Muscle layer of colon (tissue), 2 donors: ENCODE results near the gene PSD.

Source experiments
- H3K27ac ChIP-seq: one replicate; pipeline ENCODE4 v1.7.0; 2013; ENCODE audit warnings: low read depth, mild to moderate bottlenecking, low read length, moderate library complexity
- H3K27me3 ChIP-seq, 2 donors: one replicate each; pipeline ENCODE4 v1.7.0; 2013; ENCODE audit warnings: low read length in 2 of 2, mild to moderate bottlenecking in 2 of 2; ENCODE audit not compliant: insufficient read depth in 2 of 2, control insufficient read depth in 1 of 2
- H3K36me3 ChIP-seq: one replicate; pipeline ENCODE4 v1.7.0; 2013; ENCODE audit warnings: mild to moderate bottlenecking, low read length; ENCODE audit not compliant: insufficient read depth
- H3K4me1 ChIP-seq: one replicate; pipeline ENCODE4 v1.7.0; 2013; ENCODE audit warnings: mild to moderate bottlenecking, low read length; ENCODE audit not compliant: insufficient read depth
- H3K4me3 ChIP-seq, 2 donors: one replicate each; pipeline ENCODE4 v1.7.0; 2013; ENCODE audit warnings: low read length in 2 of 2, low read depth in 1 of 2, mild to moderate bottlenecking in 1 of 2, moderate library complexity in 1 of 2
- H3K9ac ChIP-seq: one replicate; pipeline ENCODE4 v1.7.0; 2013; ENCODE audit warnings: low read length
- H3K9me3 ChIP-seq: one replicate; pipeline ENCODE4 v1.7.0; 2013; ENCODE audit warnings: mild to moderate bottlenecking, low read length
- donor health status: abdominal sarcoma.
- donor health status: Adenocarcinoma of cecum.

PSD gene

DNA sequence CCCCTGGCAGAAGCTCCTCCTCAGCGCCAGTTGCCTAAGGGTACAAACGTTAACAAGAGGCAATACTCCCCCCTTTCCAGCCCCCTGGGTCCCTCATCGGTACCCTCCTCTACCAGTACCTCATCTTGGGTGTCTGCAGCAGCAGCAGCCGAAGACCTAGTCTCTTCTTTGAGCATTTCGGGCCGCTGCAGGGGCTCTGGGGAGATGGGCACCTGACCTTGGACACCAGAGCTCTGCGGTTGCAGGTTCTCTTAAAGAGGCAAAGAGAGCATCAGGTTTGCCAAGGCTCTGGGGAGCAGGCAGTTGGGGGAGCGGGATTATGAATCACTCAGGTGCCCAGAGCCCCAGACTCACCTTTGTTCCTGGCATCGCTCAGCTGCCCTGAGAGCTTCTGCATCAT, 5.6 kb upstream of the PSD start:
- peaks cover 27% of the 10 kb centered on the region for H3K4me1 ChIP-seq
- no peaks in the 10 kb centered on the region for H3K27me3 ChIP-seq
- no peak overlapping the region for H3K4me3 ChIP-seq
- no peak overlapping the region for H3K9ac ChIP-seq
- no peaks in the 10 kb centered on the region for H3K9me3 ChIP-seq
- H3K36me3 ChIP-seq: peaks cover 20% of the 10 kb centered on the region
- no peak overlapping the region for H3K27ac ChIP-seq

DNA sequence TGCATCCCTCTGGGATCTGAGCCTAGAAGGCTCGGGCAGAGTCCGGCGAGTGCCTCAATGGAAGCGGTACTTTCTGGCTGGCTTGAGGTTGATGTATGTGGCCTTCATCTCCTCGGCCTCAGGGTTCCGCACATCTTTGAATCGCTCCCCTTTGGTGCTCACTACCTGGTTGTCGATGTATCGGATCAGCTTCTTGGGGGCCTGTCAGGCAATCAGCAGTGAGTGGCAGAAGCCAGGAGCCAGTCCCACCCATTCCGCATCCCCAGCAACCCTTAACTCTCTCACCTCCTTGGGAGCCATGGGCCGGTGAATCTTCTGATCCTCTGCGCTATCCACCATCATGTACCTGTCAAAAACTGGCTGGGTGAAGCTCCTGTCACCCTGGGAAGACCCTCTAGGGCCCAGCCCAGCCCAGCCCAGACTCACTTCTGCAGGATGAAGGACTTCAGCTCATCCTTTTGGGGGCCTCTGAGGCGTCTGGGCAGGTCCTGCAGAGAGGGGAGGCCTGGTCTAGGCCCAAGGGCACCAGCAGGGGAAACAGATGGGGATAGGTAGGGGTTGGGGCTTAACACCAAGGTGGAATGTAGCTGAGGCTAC, 4.9 kb upstream of the PSD start:
- H3K4me3 ChIP-seq: peak overlapping the region in 1 of 2 donors; percentile 86

DNA sequence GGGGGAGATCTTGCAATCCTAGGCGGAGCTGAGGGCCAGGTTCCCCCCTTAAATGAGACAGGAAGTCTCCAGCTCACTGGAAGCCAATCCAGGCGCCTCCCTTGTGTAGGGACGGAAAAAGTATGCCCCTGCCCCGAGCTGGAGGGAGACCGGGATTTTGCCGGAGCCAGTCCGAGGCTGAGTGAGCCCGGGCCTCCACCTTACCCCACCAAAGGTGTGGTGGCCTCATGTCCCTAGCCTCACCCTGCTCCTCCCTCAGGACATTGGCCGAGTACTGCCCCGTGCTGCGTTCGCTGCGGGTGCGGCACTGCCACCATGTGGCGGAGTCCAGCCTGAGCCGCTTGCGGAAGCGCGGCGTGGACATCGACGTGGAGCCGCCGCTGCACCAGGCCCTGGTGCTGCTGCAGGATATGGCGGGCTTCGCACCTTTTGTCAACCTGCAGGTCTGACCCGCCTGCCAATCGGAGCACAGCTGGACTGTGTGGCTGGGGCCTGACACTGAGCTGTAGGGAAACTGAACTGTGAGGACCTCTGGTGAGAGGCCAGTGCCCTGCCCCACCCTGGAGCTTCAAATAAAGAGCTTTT, 4.1 kb upstream of the PSD start:
- Histone ChIP-seq H3K9ac (peak overlapping the region; percentile 81), H3K4me3 (peak overlapping the region; percentile 59 to 86), H3K27me3 (peaks cover 7 to 8% of the 10 kb centered on the region in 2 donors), H3K36me3 (peaks cover 20% of the 10 kb centered on the region), H3K9me3 (no peaks in the 10 kb centered on the region), H3K4me1 (peaks cover 30% of the 10 kb centered on the region), H3K27ac (peak overlapping the region; percentile 88)

More for the DNA sequence above, 4.9 kb upstream of the PSD start:
- H3K27me3 ChIP-seq: peaks cover 0 to under 1% of the 10 kb centered on the region in 2 donors
- peaks cover 30% of the 10 kb centered on the region for H3K4me1 ChIP-seq
- H3K9ac ChIP-seq: no peak overlapping the region
- peaks cover 20% of the 10 kb centered on the region for H3K36me3 ChIP-seq
- no peak overlapping the region for H3K27ac ChIP-seq
- H3K9me3 ChIP-seq: no peaks in the 10 kb centered on the region

DNA sequence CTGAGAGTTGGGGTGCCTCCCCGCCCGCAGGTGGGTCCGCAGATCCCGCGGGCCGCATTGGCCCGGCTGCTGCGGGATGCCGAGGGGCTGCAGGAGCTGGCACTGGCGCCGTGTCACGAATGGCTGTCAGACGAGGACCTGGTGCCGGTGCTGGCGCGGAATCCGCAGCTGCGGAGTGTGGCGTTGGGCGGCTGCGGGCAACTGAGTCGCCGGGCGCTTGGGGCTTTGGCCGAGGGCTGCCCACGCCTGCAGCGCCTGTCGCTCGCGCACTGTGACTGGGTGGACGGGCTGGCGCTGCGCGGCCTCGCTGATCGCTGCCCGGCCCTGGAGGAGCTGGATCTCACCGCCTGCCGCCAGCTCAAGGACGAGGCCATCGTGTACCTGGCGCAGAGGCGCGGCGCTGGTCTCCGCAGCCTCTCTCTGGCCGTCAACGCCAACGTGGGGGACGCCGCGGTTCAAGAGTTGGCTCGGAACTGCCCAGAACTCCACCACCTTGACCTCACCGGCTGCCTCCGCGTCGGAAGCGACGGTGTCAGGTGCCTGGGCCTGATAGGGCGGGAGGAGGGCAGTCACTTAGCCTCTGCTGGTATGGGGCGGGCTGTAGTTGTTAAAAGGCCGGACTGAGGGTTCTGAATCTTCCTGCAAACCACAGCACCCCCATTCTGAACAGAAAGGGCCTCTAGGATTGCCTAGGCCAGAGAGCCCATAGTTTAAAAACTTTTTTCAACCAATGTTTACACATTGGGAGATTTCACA, 3.4 kb upstream of the PSD start:
- Histone ChIP-seq H3K36me3 (peaks cover 20% of the 10 kb centered on the region), H3K27ac (peak overlapping the region; percentile 88), H3K27me3 (peaks cover 7 to 13% of the 10 kb centered on the region in 2 donors), H3K9me3 (no peaks in the 10 kb centered on the region), H3K4me1 (peaks cover 30% of the 10 kb centered on the region), H3K9ac (peak overlapping the region; percentile 81), H3K4me3 (peak overlapping the region; percentile 59 to 86)

DNA sequence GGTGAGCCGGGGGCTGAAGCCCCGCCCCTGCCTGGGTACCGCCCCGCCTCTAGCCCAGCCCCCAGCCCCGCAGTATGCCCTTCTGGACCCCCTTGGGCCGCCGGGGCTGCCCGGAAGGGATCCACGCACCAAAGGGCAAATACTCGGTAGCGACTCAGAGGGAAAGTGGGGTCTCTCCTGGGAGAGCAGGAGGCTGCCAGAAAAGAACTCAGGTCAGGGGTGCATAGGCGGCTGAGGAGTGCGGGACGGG, 2.8 kb upstream of the PSD start:
- Histone ChIP-seq H3K9me3 (no peaks in the 10 kb centered on the region), H3K4me3 (peak overlapping the region; percentile 59 to 86), H3K27ac (peak overlapping the region; percentile 88), H3K27me3 (peaks cover 7 to 18% of the 10 kb centered on the region in 2 donors), H3K9ac (peak overlapping the region; percentile 81), H3K4me1 (peaks cover 30% of the 10 kb centered on the region), H3K36me3 (peaks cover 20% of the 10 kb centered on the region)

DNA sequence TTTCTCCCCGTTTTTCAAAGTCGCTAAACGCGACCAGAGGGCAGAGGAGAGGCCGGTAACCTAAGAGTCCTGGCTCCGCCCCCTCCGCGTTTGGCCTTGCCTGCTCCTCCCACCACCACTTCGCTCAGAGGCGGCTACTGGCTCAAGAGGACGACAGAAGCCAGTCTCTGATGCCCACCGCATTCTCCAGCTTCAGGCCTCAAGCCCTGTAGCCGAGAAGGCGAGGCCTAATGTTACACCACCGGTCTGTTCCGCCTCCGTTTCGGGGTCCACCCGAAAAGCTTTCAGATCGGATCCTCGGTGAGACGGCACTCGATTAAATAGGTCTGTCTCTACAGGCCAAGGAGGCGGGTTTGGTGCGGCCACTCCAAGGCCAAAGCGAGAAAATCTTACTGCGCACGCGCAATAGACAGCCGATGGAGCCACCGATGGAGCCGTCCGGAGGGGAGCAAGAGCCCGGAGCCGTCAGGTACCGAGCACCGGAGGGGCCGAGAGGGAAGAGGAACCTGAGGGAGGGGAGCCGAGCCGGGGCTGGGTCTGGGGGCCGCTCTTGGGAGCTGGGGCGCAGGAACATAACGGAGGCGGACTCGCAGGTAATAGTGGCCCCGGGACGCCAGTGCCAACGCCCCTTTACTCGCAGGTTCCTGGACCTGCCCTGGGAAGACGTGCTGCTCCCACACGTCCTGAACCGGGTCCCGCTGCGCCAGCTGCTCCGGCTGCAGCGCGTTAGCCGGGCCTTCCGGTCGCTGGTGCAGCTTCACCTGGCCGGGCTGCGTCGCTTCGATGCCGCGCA, 2.3 kb upstream of the PSD start, which contains the start of gene FBXL15:
Gene FBXL15 (plus strand): TSS at position 123 of the 793 bp plus-strand sequence. CDS start 294 bp downstream, at position 417.
- peak within 1 kb of the TSS; percentile 81 for H3K9ac ChIP-seq
- peak within 1 kb of the TSS; percentile 59 to 86 for H3K4me3 ChIP-seq
- peaks cover 30% of the 10 kb centered on the region for H3K4me1 ChIP-seq
- H3K27ac ChIP-seq: peak within 1 kb of the TSS; percentile 88
- no peaks in the 10 kb centered on the region for H3K9me3 ChIP-seq
- H3K36me3 ChIP-seq: peaks cover 20% of the 10 kb centered on the region
- H3K27me3 ChIP-seq: peaks cover 11 to 23% of the 10 kb centered on the region in 2 donors

DNA sequence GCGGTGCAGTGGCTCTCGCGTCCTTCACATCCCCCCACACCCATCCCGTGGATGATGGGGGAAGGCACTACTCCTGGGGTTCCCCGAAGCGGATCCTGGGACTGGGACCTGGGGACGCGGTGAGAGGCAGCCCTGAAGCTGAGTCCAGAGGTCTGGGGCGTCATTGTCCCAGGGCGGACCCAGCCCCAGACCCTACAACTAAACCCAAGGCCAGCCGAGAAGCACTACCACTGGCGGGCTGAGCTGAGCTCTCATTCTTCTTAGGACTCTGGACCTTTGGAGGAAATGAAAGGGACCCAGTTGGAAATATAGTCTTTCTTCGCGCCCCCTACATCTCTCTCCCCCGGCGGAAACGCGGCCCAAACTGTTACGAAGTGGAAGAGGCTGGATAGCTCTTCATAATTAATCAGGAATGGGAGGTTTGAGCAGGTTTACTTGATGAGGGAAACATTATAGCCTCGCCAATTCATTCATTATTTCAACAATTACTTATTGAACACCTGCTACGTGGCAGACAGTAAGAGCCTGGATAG, 1.7 kb upstream of the PSD start:
- peaks cover 20% of the 10 kb centered on the region for H3K36me3 ChIP-seq
- peaks cover 16 to 29% of the 10 kb centered on the region in 2 donors for H3K27me3 ChIP-seq
- peaks cover 30% of the 10 kb centered on the region for H3K4me1 ChIP-seq
- peak overlapping the region; percentile 88 for H3K27ac ChIP-seq
- H3K9me3 ChIP-seq: no peaks in the 10 kb centered on the region
- H3K4me3 ChIP-seq: peak overlapping the region; percentile 12 to 86
- H3K9ac ChIP-seq: peak overlapping the region; percentile 81

DNA sequence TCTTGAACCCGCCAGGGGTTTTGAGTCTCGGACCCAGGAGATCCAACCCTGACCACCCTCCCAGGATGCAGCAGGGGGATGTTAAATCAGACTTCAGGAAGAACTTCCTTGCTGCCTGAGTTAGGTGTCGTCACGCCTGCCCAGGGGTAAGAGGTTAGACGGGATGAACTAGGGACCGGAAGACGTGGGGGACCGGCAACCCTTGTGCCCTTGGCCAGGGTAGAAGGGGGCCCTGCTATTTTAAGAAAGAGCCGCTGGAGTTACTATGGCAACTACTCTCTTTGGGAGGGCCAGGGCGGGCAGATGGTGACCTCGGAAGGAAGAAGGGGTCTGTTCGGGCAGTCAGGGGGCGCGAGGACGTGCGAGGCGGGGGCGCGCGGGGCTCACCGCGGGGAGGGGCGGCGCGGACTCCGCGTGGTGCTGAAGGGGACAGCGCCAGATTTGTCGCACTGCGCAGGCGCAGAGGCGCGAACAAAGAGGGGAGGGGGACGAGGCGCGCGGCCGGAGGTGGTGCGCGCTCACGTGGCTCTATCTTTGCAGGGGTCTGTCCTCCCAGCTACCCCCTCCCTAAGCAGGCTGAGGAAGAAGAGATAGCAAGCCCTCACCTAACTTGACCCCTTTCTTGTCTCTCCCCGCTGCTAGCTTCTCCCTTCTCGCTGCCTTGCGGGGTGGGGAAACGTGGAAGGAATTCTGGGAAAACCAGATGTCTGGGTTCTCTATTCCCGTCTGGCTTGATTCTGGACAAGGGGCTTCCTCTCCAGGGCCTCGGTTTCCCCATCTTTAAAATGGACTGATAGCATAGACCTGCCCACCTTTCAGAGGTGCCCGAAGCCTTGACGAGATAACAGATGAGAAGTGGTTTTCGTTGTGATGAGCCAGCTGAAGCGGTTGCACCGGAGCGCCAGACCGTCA, 940 bp upstream of the PSD start:
- H3K9me3 ChIP-seq: no peaks in the 10 kb centered on the region
- peak overlapping the region; percentile 88 for H3K27ac ChIP-seq
- peak overlapping the region; percentile 12 to 86 for H3K4me3 ChIP-seq
- H3K27me3 ChIP-seq: peaks cover 22 to 37% of the 10 kb centered on the region in 2 donors
- H3K36me3 ChIP-seq: peaks cover 18% of the 10 kb centered on the region
- H3K9ac ChIP-seq: no peak overlapping the region
- H3K4me1 ChIP-seq: peaks cover 30% of the 10 kb centered on the region

DNA sequence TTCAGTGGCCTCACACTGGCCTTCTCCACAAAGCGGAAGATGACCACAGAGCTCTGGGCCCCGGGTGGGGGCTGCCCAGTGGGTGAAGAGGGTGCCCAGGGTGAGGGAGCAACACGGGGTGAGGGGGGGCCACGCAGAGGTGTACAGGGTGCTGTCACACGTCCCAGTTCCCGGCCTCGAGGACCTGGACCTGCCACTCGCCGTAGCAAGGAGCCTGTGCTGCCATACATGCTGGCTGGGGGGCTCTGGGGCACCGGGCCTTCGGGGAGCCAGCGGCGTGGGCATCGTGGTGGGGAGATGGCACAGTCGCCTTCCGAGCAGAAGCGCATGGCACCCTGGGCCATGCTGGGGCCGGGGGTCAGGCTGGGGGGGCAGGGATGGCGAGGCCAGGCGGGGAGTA, 1.9 kb downstream of the PSD start:
- H3K27me3 ChIP-seq: peaks cover 22 to 50% of the 10 kb centered on the region in 2 donors

DNA sequence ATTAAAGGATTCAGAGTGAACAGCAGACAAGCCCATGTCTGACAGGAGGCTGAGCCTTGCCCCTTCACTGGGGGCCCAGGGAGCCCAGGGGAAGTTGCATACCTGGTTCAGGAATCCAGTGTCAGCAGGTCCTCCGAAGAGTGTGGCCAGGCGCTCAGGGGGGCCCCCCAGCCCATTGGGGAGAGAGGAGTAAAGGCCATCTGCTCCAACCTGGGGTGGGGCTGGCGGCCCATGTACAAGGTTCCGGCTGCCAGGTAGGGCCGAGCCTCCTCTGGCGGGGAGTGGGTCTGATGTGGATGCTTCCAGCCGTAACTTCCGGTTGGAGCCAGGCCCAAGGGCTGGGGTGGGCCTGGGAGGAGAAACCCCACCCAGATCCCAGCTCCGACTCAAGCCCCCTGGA, 2.3 kb downstream of the PSD start:
- Histone ChIP-seq H3K9me3 (no peaks in the 10 kb centered on the region), H3K4me1 (peaks cover 18% of the 10 kb centered on the region), H3K27ac (no peak overlapping the region), H3K27me3 (peaks cover 22 to 54% of the 10 kb centered on the region in 2 donors), H3K36me3 (no peaks in the 10 kb centered on the region), H3K9ac (no peak overlapping the region), H3K4me3 (no peak overlapping the region)

More for the DNA sequence above, 1.9 kb downstream of the PSD start:
- Histone ChIP-seq H3K4me3 (no peak overlapping the region), H3K4me1 (peaks cover 16% of the 10 kb centered on the region), H3K27ac (no peak overlapping the region), H3K36me3 (no peaks in the 10 kb centered on the region), H3K9ac (no peak overlapping the region), H3K9me3 (no peaks in the 10 kb centered on the region)
